Heart left ventricle (tissue), 16 donors: ENCODE measurements around the gene ARHGAP8. TPM values are rescaled to one million over a fixed set of nuclear protein-coding genes. Genes with fewer than 3 reads are reported as not detected.
A peak's percentile ranks its signal among the peaks of the same experiment; 100 is the strongest.

Experiments used
- ATAC-seq, 4 donors: fragments of 200-7000 bp; cut with Tn5 transposase; one replicate each; pipeline ENCODE4 v1.9.1; 2020 to 2022; ENCODE audit warnings: moderate library complexity in 4 of 4, mild to moderate bottlenecking in 3 of 4, moderate number of reproducible peaks in 1 of 4
- DNase-seq, 5 donors: peaks; one replicate each; pipeline ENCODE4 v3.0.0-alpha.2; 2020
- H3K27ac ChIP-seq, 12 donors: fragments of 200-600 bp; sonication (generic) in 4 of 12; one replicate each; pipeline versions ENCODE4 v1.5.0 to v1.8.0; 2016 to 2022; ENCODE audit warnings: mild to moderate bottlenecking in 2 of 12
- H3K27me3 ChIP-seq, 9 donors: fragments of 200-600 bp; sonication (generic) in 2 of 9; one replicate each; pipeline versions ENCODE4 v1.5.1 to v1.8.0; 2016 to 2022; ENCODE audit warnings: mild to moderate bottlenecking in 3 of 9
- H3K36me3 ChIP-seq, 9 donors: fragments of 200-600 bp; sonication (generic) in 2 of 9; one replicate each; pipeline versions ENCODE4 v1.5.0 to v1.8.0; 2018 to 2022; ENCODE audit warnings: mild to moderate bottlenecking in 2 of 9
- H3K4me1 ChIP-seq, 12 donors: fragments of 200-600 bp; sonication (generic) in 4 of 12; one replicate each; pipeline versions ENCODE4 v1.5.0 to v1.8.0; 2016 to 2022; ENCODE audit warnings: mild to moderate bottlenecking in 3 of 12
- H3K4me3 ChIP-seq, 12 donors: fragments of 200-600 bp; sonication (generic) in 4 of 12; one replicate each; pipeline versions ENCODE4 v1.5.0 to v1.8.0; 2017 to 2022; ENCODE audit warnings: mild to moderate bottlenecking in 9 of 12, moderate library complexity in 4 of 12
- H3K9me3 ChIP-seq, 12 donors: fragments of 200-600 bp; sonication (generic) in 4 of 12; one replicate each; pipeline versions ENCODE4 v1.5.0 to v1.8.0; 2016 to 2022; ENCODE audit warnings: mild to moderate bottlenecking in 1 of 12
- POLR2A ChIP-seq, 2 donors: fragments of 450-650 bp; IDR thresholded peaks; one replicate each; pipeline ENCODE4 v1.6.1; 2017; ENCODE audit warnings: antibody characterized with exemption in 2 of 2, mild to moderate bottlenecking in 2 of 2, moderate library complexity in 2 of 2
- WGBS, 4 donors: extraction: QIAGEN DNeasy Blood & Tissue Kit in 2 of 4; methylation state at CpG; one replicate each; pipeline versions ENCODE4 v1.1.5 to v1.1.7; 2013 to 2018; 5-methylcytosine and 5-hydroxymethylcytosine counted together
- intact Hi-C, 10 donors: fragments of 100-400 bp; cut with DNase I; formaldehyde crosslinking; loops; one replicate each; pipeline versions ENCODE4 v1.11.1 to v1.14.2; 2022
- polyA plus RNA-seq, 2 donors: library from polyadenylated mRNA; stranded (reverse); fragments of 200-250 nt; gene quantifications; one replicate each; pipeline ENCODE4 v1.2.3, GENCODE V29; 2013
- total RNA-seq, 9 donors: library from RNA; depleted of rRNA in 2 of 9; stranded (reverse); fragments of >200 nt in 2 of 9; fragmentation: NEBNext Ultra II Directional in 3 of 9; extraction: Animal tissue kit (Norgen Biotek cat#: 25700) in 3 of 9; gene quantifications; one replicate each; pipeline versions ENCODE4 v1.1.0 to v1.2.4, GENCODE V29; 2016 to 2023
- TF ChIP-seq, protein P1 (sequence below), 12 donors: fragments of 200-600 bp; sonication (generic) in 4 of 12; IDR thresholded peaks; one replicate each; pipeline versions ENCODE4 v1.5.0 to v1.8.0; 2018 to 2022; ENCODE audit warnings: antibody characterized with exemption in 12 of 12, mild to moderate bottlenecking in 5 of 12
- donor health status: ischemic (EF 13 %, LVEDD 7.1; RV severe dilation, severe dysfunction).
- donor health status: healthy with polysubstance abuse.
- donor health status: DM: no; HTN: yes; CAD: no.
- donor health status: DM: no; HTN: no; CAD: no.
- donor health status: ischemic (EF 25% LVEDD 6.9; RV normal size, moderate dysfunction).
- donor health status: ischemic (EF 25% LVEDD 5.7; RV mildly dilated, moderate dysfunction).
- donor health status: healthy.
- donor health status: DM: yes; HTN: yes; CAD: no.
- donor health status: ischemic (EF 35%, LVEDD 5.7; RV mildly dilated, moderate dysfunction).
- donor health status: nonischemic (EF 11% LVEDD 7.7; RV severe dilation, severe dysfunction).
- donor health status: DM: yes; HTN: yes; CAD: no.
- donor health status: PGD.
- donor health status: ischemic (EF 29% LVEDD 5.4; RV normal size, mild dysfunction).
- donor health status: nonischemic (EF 23%, LVEDD 6.1; RV moderate dilation, normal function).

ARHGAP8 gene
- total and polyA plus RNA-seq, 11 donors: 0.08 to 1.3 (median 0.23) TPM; not detected in 7

DNA sequence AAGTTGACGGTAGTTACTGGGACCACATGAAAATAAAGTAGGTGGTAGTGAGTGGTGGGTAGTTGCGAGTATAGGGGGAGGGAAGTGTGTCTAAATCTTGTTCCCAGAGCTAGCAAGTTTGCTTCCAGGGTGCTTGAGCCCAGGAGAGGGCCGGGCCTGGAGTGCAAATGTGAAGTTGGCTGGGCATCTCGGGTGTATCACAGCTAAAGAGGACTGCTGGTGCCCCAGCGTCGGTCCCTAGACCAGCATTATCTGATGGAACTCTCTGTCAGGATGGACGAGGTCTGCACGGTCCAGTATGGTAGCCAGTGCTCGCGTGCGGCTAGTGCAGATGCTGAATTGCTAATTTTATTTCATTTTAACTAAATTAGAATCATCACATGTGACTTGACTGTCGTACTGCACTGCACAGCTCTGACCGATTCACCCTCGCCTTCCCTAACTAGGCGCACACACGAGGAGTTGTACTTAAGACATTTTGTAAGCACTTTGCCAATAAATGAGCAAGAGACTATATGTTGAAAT lies 75.4 kb downstream of the ARHGAP8 start:
- WGBS, 4 donors: 86 to 90% (median 88%) methylated on average over 16 of the region's 16 CpGs
- DNase-seq (no peak), ATAC-seq (no peak)
- no peak overlapping the region for H3K27ac ChIP-seq
- H3K4me3 ChIP-seq: no peak overlapping the region
- no peaks in the 10 kb centered on the region for H3K36me3 ChIP-seq
- no peaks in the 10 kb centered on the region for H3K4me1 ChIP-seq
- no peak for TF ChIP-seq POLR2A (IDR thresholded peaks at IDR 0.05)
- TF ChIP-seq, protein P1, sequence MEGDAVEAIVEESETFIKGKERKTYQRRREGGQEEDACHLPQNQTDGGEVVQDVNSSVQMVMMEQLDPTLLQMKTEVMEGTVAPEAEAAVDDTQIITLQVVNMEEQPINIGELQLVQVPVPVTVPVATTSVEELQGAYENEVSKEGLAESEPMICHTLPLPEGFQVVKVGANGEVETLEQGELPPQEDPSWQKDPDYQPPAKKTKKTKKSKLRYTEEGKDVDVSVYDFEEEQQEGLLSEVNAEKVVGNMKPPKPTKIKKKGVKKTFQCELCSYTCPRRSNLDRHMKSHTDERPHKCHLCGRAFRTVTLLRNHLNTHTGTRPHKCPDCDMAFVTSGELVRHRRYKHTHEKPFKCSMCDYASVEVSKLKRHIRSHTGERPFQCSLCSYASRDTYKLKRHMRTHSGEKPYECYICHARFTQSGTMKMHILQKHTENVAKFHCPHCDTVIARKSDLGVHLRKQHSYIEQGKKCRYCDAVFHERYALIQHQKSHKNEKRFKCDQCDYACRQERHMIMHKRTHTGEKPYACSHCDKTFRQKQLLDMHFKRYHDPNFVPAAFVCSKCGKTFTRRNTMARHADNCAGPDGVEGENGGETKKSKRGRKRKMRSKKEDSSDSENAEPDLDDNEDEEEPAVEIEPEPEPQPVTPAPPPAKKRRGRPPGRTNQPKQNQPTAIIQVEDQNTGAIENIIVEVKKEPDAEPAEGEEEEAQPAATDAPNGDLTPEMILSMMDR (IDR thresholded peaks at IDR 0.05): no peak
- H3K9me3 ChIP-seq: peaks cover 0 to 19% (median 5%) of the 10 kb centered on the region in 12 donors
- intact Hi-C loops: loop anchor here in 1 of 10 donors (10.0 kb wide), 1 partner anchor 127 kb away; no protein-coding TSS in a partner anchor
- H3K27me3 ChIP-seq: no peaks in the 10 kb centered on the region

GRCh38 chr22:44828193-44828592 lies 75.8 kb downstream of the ARHGAP8 start:
- DNase-seq: no peak
- Histone ChIP-seq H3K4me1 (no peaks in the 10 kb centered on the region), H3K27me3 (no peaks in the 10 kb centered on the region), H3K36me3 (no peaks in the 10 kb centered on the region), H3K4me3 (no peak overlapping the region), H3K9me3 (peaks cover 0 to 23% (median 5%) of the 10 kb centered on the region in 12 donors), H3K27ac (no peak overlapping the region)
- ATAC-seq: no peak
- intact Hi-C loops: loop anchor here in 1 of 10 donors (10.0 kb wide), 1 partner anchor 127 kb away; no protein-coding TSS in a partner anchor
- TF ChIP-seq POLR2A (IDR thresholded peaks at IDR 0.05): no peak
- TF ChIP-seq, protein P1 (IDR thresholded peaks at IDR 0.05): peak in 6 of 12 donors; percentile 6 to 31 (median 24)
- 49 to 56% (median 55%) methylated on average over 8 of the region's 8 CpGs for WGBS, 4 donors

DNA sequence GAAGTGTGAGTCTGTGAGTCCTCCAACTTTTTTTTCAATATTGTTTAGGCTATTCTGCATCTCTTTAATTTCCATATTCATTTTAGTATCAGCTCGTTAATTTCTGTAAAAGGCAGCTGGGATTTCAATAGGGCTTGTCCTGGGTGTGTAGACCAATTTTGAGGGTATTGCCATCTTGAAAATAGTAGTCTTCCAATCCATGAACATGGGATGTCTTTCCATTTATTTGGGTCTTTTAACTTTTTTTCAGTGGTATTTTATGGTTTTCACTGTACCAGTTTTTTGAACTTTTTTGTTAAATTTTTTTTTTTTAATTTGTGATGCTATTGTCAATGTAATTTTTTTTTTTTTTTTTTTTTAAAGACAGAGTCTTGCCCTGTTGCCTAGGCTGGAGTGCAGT lies 79.5 kb downstream of the ARHGAP8 start:
- DNase-seq (no peak), ATAC-seq (no peak)
- no peaks in the 10 kb centered on the region for H3K27me3 ChIP-seq
- H3K4me1 ChIP-seq: no peaks in the 10 kb centered on the region
- WGBS, 4 donors: 65 to 78% (median 72%) methylated on average over 1 of the region's 1 CpG
- intact Hi-C loops: no loop called here
- peaks cover 0 to 49% (median 16%) of the 10 kb centered on the region in 12 donors for H3K9me3 ChIP-seq
- no peak overlapping the region for H3K4me3 ChIP-seq
- no peak overlapping the region for H3K27ac ChIP-seq
- no peaks in the 10 kb centered on the region for H3K36me3 ChIP-seq
- no peak for TF ChIP-seq POLR2A (IDR thresholded peaks at IDR 0.05)
- TF ChIP-seq, protein P1 (IDR thresholded peaks at IDR 0.05): no peak

GRCh38 chr22:44834065-44834464 lies 81.7 kb downstream of the ARHGAP8 start:
- Histone ChIP-seq H3K27me3 (no peaks in the 10 kb centered on the region), H3K27ac (no peak overlapping the region), H3K36me3 (no peaks in the 10 kb centered on the region), H3K4me3 (no peak overlapping the region), H3K9me3 (peaks cover 0 to 49% (median 16%) of the 10 kb centered on the region in 12 donors), H3K4me1 (no peaks in the 10 kb centered on the region)
- DNase-seq: no peak
- intact Hi-C loops: no loop called here
- TF ChIP-seq, protein P1 (IDR thresholded peaks at IDR 0.05): no peak
- TF ChIP-seq POLR2A (IDR thresholded peaks at IDR 0.05): no peak
- ATAC-seq: no peak
